GM08714 (cell line): Measurements from ENCODE around the gene MMP17.
"Not testable (repeated sequence)": the region's sequence is repeated elsewhere in the genome, so short reads cannot be mapped to it uniquely, and the experiment has no call there.

Experiments
- H3K4me3 ChIP-seq: fragments of 200-500 bp; sonication (Bioruptor generic); 2 replicates; pipeline ENCODE4 v1.5.1; 2014; ENCODE audit warnings: mild to moderate bottlenecking, low read length, inconsistent platforms
- ZNF274 ChIP-seq: IDR thresholded peaks from 2 replicates; pipeline ENCODE4 v1.6.1; 2012; ENCODE audit warnings: mild to moderate bottlenecking, low read depth, low read length

MMP17 gene

GRCh38 chr12:131867891-131868675 is 39.9 kb downstream of the MMP17 start:
- TF ChIP-seq ZNF274, result no peak
- H3K4me3 ChIP-seq, result no peak overlapping the region

GRCh38 chr12:131869871-131870418 is 41.8 kb downstream of the MMP17 start:
- no peak overlapping the region for H3K4me3 ChIP-seq
- TF ChIP-seq ZNF274, result no peak

GRCh38 chr12:131871677-131872076 is 43.5 kb downstream of the MMP17 start:
- no peak overlapping the region for H3K4me3 ChIP-seq
- no peak for TF ChIP-seq ZNF274

- H3K4me3 ChIP-seq, result no peak overlapping the region
- no peak for TF ChIP-seq ZNF274
Measured at GRCh38 chr12:131872154-131873051, 44.2 kb downstream of the MMP17 start.

- H3K4me3 ChIP-seq, result no peak overlapping the region
- no peak for TF ChIP-seq ZNF274
Measured at GRCh38 chr12:131873293-131873692, 45.1 kb downstream of the MMP17 start.

GRCh38 chr12:131874972-131875371 is 46.8 kb downstream of the MMP17 start:
- H3K4me3 ChIP-seq, result not testable (repeated sequence)

GRCh38 chr12:131877216-131877615 is 49.0 kb downstream of the MMP17 start:
- not testable (repeated sequence) for H3K4me3 ChIP-seq

- not testable (repeated sequence) for H3K4me3 ChIP-seq
Measured at GRCh38 chr12:131878436-131878835, 50.2 kb downstream of the MMP17 start.

- TF ChIP-seq ZNF274, result no peak
- no peak overlapping the region for H3K4me3 ChIP-seq
Measured at GRCh38 chr12:131882804-131883520, 54.8 kb downstream of the MMP17 start.

GRCh38 chr12:131883521-131883900 is 55.3 kb downstream of the MMP17 start:
- no peak overlapping the region for H3K4me3 ChIP-seq
- TF ChIP-seq ZNF274, result no peak

GRCh38 chr12:131885076-131885475 is 56.9 kb downstream of the MMP17 start:
- H3K4me3 ChIP-seq, result not testable (repeated sequence)

GRCh38 chr12:131885543-131886057 is 57.4 kb downstream of the MMP17 start:
- no peak for TF ChIP-seq ZNF274

GRCh38 chr12:131891722-131892121 is 63.5 kb downstream of the MMP17 start:
- H3K4me3 ChIP-seq, result not testable (repeated sequence)

More at GRCh38 chr12:131885543-131886057, 57.4 kb downstream of the MMP17 start:
- no peak overlapping the region for H3K4me3 ChIP-seq

GRCh38 chr12:131892711-131893604 is 64.8 kb downstream of the MMP17 start:
- H3K4me3 ChIP-seq, result no peak overlapping the region
- TF ChIP-seq ZNF274, result no peak
